Stimulated activated CD8-positive, alpha-beta memory T cell treated with anti-CD3 and anti-CD28 coated beads, Interleukin-4, amount 100 ng/mL, for 4 hours (primary cell): Measurements from ENCODE around the gene KIFC3.
"Not testable (repeated sequence)": the region's sequence is repeated elsewhere in the genome, so short reads cannot be mapped to it uniquely, and the experiment has no call there.

Source experiments
- DNase-seq, 2 donors: peaks; one replicate each; pipeline ENCODE4 v3.0.0-alpha.2; 2020; ENCODE audit warnings: low read depth in 2 of 2, low spot score in 1 of 2

The KIFC3 gene

DNA sequence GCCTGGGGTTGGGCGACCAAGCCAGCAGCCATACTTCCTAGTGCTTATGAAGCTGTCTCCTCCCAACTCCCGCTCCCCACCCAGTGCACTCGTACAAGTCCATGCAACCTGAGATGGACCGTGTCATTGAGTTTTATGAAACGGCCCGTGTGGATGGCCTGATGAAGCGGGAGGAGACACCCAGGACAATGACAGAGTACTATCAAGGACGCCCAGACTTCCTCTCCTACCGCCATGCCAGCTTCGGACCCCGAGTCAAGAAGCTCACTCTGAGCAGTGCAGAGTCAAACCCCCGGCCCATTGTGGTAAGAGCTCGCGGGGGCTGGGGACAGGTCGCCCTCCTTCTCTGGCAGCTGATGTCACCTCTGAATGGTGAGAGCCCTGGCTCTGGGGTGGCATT is 77.8 kb downstream of the KIFC3 start:
- DNase-seq = no peak

DNA sequence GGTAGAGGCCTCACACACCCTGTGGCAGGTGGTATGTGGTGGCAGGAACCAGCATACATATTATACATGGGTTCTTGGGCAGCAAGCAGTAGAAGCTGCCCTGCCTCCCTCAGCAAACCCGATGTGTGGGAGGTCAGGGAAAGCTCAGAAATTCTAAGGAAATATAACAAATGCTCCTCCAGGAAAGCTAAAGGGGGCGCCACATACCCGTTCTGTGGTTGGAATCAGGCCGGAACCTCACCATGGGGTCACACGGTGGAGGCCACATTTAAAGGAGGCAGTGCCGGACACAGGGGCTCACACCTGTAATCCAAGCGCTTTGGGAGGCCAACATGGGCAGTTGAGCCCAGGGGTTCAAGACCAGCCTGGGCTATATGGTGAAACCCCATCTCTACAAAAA is 79.1 kb downstream of the KIFC3 start:
- DNase-seq = no peak

DNA sequence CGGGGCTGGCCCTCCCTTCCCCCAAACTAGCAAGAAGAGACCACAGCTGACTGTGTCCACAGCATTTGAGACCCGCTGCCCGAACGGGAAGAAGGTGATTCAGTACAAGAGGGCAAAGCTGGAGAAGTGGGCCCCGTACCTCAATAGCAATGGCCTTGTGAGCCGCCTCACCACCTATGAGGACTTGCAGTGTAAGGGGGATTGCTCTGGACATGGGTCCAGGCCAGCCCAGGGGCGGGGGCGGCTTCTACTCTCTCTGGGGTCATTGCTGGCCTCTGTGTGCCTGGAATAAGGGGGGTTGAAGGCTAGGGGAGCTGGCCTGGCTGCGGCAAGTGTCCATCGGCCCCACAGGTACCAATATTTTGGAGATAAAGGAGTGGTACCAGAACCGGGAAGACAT is 79.6 kb downstream of the KIFC3 start:
- no peak for DNase-seq

DNA sequence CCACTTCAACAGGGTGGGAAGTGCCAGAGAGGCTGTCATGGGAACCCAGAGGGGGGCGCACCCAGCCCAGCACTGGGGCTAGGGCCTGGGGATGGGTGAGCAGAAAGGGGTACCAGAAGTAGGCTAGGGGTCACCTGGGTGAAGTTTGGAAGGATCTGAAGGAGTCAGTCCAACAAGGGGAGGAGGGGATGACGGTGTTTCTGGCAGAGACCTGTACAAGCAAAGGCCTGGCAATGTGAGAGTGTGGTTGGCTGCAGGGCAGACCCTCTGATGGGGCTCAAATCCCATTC is 80.1 kb downstream of the KIFC3 start:
- no peak for DNase-seq

DNA sequence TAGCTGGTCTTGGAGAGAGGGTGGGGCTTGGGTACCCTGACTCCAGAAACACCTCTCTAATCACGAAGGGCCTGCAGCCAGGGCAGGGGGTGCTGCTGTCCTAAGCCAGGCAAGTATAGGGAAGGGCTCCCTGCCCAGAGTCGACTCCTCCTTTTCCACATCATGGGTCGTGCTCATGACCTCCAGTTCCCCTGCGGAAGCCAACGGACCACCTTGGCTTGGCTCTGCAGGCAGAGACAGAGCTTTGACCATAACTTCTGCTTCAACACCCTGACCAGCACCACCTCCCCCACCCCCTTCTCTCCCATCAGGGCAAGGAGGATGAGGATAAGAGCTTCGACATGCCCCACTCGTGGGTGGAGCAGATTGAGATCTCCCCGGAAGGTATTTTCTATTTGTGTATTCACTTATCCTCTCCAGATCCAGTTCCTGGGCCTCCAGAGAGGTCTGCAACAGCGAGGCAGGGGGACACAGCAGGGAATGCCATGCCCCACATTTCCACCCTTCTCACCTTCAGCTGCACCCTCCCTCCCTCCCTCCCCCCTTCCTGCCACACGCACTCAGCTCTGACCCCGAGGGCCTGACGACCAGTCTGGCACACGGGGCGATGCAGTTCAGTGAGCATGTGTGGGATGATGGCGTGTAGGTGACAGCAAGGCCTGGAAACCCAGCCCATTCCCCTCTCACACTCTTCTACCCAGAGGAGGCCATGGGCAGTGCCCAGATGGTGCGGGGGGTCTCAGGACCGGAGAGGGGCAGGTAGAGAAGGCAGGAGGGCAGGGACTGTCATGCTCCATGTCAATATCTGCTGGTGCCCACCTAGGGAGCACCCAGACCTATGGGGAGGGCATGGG is 80.7 kb downstream of the KIFC3 start:
- DNase-seq = no peak

DNA sequence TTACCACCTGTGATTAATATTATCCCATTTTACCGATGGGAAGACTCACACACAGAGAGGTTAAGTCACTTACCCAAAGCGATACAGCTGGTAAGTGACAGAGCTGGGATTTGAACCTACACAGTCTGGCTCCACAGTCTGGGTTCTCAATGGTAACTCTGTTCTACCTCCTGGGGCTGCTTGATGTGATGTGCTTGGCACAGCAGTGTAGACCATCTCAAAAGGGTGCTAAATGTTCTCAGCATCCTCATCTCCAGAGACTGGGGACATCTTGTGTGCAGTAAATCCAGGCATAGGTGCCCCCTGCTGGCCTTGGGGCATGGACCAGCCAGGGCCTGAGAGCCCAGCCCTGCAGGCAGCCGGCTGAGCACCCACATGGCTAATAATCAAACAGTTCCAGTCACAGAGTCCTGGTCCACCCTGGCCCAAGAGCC is 82.1 kb downstream of the KIFC3 start:
- DNase-seq = no peak

DNA sequence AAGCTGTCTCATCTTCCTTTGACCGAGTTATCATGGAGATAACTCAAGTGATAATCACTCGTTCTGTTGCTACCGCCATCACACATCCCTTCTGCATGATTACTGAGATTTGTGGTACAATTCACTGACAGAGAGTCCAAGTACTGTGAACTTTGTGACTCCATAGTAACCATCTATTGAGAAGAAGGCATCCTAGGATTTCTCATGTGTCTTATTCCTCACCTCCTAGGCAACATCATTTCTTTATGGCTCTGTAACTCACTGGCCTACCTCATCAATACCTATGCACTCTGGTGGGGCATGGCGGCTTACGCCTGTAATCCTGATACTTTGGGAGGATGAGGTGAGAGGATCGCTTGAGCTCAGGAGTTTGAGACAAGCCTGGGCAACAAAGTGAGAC is 88.2 kb downstream of the KIFC3 start:
- DNase-seq = no peak

DNA sequence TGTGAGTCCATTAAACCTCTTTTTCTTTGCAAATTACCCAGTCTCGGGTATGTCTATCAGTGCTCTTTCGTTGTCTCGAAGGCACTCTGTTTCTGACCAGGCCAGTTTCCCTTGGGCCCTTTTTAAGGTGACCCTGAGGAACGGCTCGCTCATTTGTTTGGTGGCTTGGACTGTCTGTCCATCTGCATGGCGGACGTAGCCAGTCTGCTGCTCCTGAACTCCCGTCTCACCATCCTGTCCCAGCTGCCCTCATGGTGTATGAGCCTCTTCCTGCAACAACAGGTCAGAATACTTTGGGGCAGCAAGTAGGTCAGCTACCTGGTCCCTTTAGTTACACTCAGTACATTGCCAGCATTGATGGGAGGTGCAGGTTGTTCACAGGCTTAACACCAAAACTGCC is 88.7 kb downstream of the KIFC3 start:
- no peak for DNase-seq

DNA sequence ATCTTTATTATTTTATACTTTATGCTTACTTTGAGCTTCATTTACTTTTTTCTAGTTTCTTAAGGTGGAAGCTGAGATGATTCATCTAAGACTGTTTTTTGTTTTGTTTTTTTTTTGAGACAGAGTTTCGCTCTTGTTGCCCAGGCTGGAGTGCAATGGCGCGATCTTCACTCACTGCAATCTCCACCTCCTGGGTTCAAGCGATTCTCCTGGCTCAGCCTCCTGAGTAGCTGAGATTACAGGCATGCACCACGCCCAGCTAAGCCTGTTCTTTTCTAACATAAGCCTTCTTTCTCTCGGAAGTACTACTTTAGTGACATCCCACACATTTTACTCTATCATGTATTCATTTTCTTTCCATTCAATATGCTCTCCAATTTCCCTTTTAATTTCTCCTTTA is 89.7 kb downstream of the KIFC3 start:
- DNase-seq = not testable (repeated sequence)

DNA sequence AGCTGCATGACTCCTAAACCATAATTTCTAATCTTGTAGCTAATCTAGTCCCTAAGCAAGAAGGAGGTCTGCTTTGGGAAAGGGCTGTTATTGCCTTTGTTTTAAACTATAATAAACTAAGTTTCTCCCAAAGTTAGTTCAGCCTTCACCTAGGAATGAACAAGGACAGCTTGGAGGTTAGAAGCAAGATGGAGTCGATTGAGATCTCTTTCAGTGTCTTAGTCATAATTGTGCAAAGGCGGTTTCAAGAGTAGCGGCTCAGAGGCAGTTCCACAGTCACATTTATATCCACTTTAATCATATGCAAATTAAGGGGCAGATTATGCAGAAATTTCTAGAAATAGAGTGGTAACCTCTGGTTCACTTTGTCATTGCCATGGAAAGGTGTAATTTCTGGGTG is 90.3 kb downstream of the KIFC3 start:
- no peak for DNase-seq

DNA sequence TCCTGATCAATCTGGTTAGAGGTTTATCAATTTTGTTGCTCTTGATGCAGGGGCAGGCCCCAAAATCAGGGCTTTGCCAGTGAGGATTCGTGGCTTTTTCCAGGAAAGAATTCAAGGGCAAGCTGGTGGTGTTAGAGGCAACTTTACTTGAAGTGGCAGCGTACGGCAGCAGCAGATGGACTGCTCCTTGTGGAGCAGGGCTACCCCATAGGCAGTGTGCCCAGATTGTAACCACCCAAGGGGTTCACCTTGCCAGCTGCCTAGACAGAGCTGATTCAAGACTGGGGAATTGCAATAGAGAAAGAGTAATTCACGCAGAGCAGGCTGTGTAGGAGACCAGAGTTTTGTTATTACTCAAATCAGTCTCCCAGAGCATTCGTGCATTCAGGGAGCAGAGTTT is 90.9 kb downstream of the KIFC3 start:
- DNase-seq = no peak

DNA sequence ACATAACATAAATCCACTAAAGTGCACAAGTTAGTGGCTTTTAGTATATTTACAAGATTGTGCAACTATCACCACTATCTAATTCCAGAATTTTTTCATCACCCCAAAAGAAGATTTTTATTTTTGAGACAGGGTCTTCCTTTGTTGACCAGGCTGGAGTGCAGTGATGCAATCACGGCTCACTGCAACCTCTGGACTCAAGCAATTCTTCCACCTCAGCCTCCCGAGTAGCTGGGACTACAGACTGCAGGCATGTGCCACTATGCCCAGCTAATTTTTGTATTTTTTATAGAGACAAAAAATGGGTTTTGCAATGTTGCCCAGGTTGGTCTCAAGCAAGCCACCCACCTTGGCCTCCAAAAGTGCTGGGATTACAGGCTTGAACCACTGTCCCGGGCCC is 92.6 kb downstream of the KIFC3 start:
- DNase-seq = no peak
